GM21367 (cell line): ENCODE data around the gene CSF3R.
A peak's percentile ranks its signal among the peaks of the same experiment; 100 is the strongest.

Source experiments
- ATAC-seq: cut with Tn5 transposase; IDR thresholded peaks from one replicate; pipeline ENCODE4 v1.9.1; 2021; ENCODE audit not compliant: unreplicated experiment

CSF3R gene

GRCh38 chr1:36463463-36463802, 19.3 kb downstream of the CSF3R start:
- ATAC-seq = no peak

- ATAC-seq = no peak
These were observed 23.8 kb downstream of the CSF3R start for GRCh38 chr1:36458910-36459309.

- no peak for ATAC-seq
These were observed 25.0 kb downstream of the CSF3R start for GRCh38 chr1:36457691-36458090.

DNA sequence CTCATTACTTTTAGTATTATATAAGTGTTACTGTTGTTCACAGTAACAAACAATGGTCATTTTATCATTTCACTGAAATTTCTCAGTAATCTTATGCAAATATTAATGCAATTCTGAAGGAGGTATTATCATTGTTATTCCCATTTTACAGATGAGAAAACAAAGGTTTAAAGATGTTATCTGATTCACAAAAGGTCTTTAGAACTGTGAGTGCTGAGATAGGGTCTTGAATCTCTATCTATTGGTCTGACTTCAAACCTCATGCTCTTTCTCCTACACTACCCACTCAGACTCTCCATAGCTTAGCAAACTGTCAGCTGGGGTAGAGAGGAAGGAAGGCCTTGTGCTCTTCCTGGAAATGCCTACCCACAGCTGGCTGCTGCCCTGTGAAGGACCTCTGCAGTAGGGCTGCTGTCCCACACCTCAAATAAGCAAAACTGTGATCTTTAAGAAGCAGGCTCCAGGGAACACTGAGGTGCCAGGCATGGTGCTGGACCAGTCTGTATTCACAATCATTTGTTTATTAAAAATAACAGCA, 26.3 kb downstream of the CSF3R start:
- no peak for ATAC-seq

GRCh38 chr1:36455386-36455785, 27.3 kb downstream of the CSF3R start:
- ATAC-seq = no peak

GRCh38 chr1:36453600-36454388, 28.9 kb downstream of the CSF3R start:
- no peak for ATAC-seq

DNA sequence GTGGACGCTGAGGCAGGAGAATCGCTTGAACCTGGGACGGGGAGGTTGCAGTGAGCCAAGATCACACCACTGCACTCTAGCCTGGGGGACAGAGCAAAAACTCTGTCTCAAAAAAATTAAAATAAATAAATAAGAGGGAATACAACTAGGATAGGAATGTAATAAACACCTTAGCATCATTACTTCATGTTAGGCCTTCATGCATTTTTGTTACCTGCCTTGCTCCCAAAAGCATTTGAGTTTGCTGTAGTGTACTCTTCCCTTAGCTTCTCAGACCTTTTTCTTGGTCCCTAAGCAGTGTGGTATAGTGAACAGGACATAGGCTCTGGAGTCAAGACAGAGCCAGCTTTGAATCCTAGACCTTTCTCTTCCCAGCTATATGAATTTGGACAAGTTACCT, 29.7 kb downstream of the CSF3R start:
- ATAC-seq = no peak

- no peak for ATAC-seq
These were observed 31.8 kb downstream of the CSF3R start for GRCh38 chr1:36450919-36451305.

- peak; percentile 93 for ATAC-seq
These were observed 32.3 kb downstream of the CSF3R start, which contains the start of gene OSCP1 for GRCh38 chr1:36450270-36450918. Gene OSCP1, minus strand, starts transcription at chr1:36450451. Its CDS starts 82 bp downstream, at chr1:36450369.

DNA sequence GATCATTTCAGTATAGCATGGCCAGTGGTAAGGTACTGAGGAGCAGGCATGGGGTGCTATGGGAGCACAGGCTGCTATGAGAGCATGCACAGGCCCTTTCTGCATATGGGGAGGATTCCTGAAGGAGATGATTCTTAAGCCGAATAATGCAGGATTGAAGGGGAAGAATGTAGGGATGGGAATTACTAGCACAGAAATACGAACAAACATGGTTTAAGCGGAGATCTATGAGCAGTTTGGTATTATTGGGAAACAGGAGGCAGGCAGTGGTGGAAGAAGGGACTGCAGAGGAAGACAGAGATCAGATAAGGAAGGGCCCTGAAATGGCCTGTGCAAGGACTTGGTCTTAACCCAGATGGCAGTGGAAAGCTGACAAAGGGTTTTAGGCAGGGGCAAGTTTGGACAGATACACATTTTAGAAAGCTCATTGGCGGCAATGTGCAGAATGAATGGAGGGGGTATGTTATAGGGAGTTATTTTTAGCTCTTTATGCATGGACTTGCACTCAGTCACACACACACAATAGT, 34.1 kb downstream of the CSF3R start:
- no peak for ATAC-seq

DNA sequence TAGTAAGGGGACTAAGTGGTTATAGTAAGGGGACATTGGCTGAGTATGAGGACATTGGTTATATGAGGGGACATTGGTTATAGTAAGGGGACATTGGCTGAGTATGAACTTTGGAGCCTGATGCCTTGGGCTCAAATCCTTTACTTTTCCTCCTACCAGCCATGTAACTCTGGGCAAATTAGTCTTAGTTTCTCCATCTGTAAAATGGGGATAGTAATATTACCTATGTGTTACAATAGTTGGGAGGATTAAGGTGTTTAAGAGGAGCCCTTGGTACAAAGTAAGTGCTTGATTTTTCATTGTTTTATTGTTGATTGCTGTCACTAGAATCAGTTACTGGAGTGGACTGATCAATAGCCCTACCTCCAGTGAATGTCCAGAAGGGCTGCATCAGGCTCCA, 35.3 kb downstream of the CSF3R start:
- no peak for ATAC-seq

DNA sequence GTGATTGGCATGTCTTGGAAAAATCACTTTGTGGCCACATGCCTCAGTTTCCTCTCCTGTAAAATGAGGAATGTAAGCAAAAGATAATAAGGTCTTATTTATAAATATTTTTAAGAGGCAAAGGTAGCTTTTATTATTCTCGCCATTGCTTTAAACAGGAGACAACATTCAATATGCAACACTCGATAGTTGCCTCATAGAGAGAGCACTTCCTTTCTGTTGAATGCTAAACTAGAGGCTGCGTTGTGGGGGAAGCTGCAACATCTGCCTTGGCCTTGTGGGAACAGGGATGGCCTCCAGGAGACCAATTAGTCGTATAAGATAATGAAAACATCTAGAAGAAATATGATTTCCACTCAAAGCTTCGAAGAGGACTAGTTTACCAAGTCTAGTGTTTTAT, 36.0 kb downstream of the CSF3R start:
- no peak for ATAC-seq

DNA sequence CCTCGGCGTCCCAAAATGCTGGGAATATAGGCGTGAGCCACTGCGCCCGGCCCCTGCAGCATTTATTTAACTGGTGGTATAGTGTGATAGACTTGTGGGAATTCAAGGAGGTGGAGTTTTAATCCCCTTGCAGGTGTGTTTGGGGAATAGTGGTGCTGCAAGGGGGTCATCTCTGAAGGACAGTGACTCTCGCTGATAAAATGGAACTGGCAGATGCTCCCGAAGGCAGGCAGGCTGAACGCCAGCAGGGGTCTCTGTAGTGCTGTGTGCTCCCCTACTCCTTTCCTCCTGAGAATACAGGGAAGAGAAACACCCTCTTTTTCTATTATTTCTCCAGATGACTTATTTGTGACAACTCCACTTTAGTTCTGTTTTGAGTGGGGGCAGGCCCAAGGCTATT, 36.4 kb downstream of the CSF3R start:
- ATAC-seq = no peak

- ATAC-seq = no peak
These were observed 39.4 kb downstream of the CSF3R start for GRCh38 chr1:36443297-36443696.

DNA sequence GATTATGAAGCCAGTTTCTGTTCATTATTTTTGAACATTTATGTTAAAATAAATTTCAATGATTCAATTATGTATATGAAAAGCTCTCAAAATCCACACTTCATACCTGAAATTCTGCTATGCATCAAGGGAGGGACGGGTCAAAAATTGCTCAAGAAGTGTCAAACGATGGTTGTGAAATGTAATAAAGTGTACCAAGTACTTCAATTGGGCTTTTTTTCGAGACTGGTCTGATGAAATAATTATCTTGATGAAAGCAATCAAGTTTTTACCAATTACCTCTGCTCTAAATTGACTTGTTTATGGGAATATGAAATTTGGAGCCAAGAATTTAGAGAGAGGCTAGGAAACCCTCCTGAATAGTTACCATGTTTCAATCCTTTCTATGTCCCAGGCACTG, 40.4 kb downstream of the CSF3R start:
- no peak for ATAC-seq

GRCh38 chr1:36440646-36441045, 42.1 kb downstream of the CSF3R start:
- ATAC-seq = no peak

DNA sequence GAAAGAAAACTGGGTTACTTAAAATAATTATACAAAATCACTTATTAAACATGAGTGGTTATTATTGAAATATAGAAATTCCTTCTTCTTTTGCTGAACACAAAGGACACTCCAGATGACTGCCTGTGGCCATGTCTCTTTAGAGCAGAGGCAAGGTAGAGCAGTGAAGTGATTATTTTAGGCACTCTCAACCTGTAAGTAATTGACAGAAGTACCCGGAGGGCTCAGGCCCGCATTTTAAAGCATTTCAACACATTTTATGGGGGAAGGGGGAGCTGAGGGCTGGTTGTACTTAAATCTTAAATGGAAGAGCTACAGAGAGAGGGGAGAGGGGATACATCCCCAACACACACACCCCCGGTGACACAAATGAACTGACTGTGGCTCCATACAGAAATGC, 42.7 kb downstream of the CSF3R start:
- ATAC-seq = no peak

GRCh38 chr1:36438715-36439114, 44.0 kb downstream of the CSF3R start:
- ATAC-seq = no peak

GRCh38 chr1:36436821-36437220, 45.9 kb downstream of the CSF3R start:
- no peak for ATAC-seq

GRCh38 chr1:36433102-36433501, 49.6 kb downstream of the CSF3R start:
- no peak for ATAC-seq

GRCh38 chr1:36432616-36433015, 50.1 kb downstream of the CSF3R start:
- no peak for ATAC-seq

DNA sequence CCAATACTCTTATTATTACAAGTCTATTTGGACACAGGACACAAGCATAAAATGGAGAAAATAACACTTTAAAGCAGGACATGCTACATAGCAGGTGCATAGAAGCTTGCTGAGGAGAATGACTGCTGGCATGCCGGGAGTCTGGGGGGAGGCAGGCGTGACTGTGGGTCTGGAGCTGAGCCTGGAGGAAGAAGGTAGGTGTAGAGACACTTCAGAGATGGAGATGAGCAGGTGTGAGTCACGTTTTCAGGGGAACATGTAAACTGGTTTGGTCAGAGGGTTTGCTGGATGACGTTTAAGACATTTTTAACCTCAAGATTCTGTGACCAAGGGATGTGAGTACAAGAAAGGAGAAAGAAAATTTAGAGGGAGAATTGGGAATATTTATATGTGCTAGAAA, 56.9 kb downstream of the CSF3R start:
- no peak for ATAC-seq
